ENCODE results near the gene ATXN3L.

GRCh38 chrX:13307041-13307440 lies 12.8 kb downstream of the ATXN3L start:
- no peak for TF ChIP-seq CTCF (IDR thresholded peaks at IDR 0.05 in 4 of 5, conservative IDR thresholded peaks at IDR 0.05 in 1 of 5)
- TF ChIP-seq POLR2A (IDR thresholded peaks at IDR 0.05), result no peak

Measured in gastrocnemius medialis (tissue), 4 donors.